RWPE2 (cell line): ENCODE results near the gene FOSL1.

Source experiments
- ATAC-seq: fragments of 200-7000 bp; cut with Tn5 transposase; 3 replicates; pipeline ENCODE4 v1.9.1; 2021; ENCODE audit warnings: low read depth
- DNase-seq: peaks from one replicate; pipeline ENCODE4 v3.0.0-alpha.2; 2020; ENCODE audit warnings: low spot score
- H3K27ac ChIP-seq: fragments of 450-650 bp; 2 replicates; pipeline ENCODE4 v1.5.1; 2017; ENCODE audit warnings: mild to moderate bottlenecking; ENCODE audit not compliant: poor library complexity, severe bottlenecking
- H3K27me3 ChIP-seq: fragments of 250-450 bp; sonication (Bioruptor Pico); 2 replicates; pipeline ENCODE4 v1.5.1; 2021; ENCODE audit warnings: mild to moderate bottlenecking, moderate library complexity; ENCODE audit not compliant: insufficient read depth, poor library complexity, severe bottlenecking
- H3K36me3 ChIP-seq: fragments of 250-450 bp; sonication (Bioruptor Pico); 2 replicates; pipeline ENCODE4 v1.5.1; 2020; ENCODE audit warnings: low read depth, mild to moderate bottlenecking, moderate library complexity
- H3K4me1 ChIP-seq: fragments of 250-450 bp; sonication (Bioruptor Pico); 2 replicates; pipeline ENCODE4 v1.5.1; 2021; ENCODE audit warnings: mild to moderate bottlenecking, moderate library complexity; ENCODE audit not compliant: insufficient read depth, poor library complexity, severe bottlenecking
- H3K4me3 ChIP-seq: fragments of 250-450 bp; sonication (Bioruptor Pico); 2 replicates; pipeline ENCODE4 v1.5.1; 2021; ENCODE audit warnings: mild to moderate bottlenecking, moderate library complexity; ENCODE audit not compliant: severe bottlenecking
- H3K9me3 ChIP-seq: fragments of 250-450 bp; sonication (Bioruptor Pico); 2 replicates; pipeline ENCODE4 v1.5.1; 2021; ENCODE audit warnings: mild to moderate bottlenecking, moderate library complexity; ENCODE audit not compliant: severe bottlenecking
- TF ChIP-seq, protein P1 (sequence below): fragments of 450-650 bp; IDR thresholded peaks from one replicate; pipeline ENCODE4 v1.5.1; 2017; ENCODE audit warnings: mild to moderate bottlenecking, moderate library complexity; ENCODE audit not compliant: poor library complexity, severe bottlenecking

Gene FOSL1

GRCh38 chr11:65864706-65865471, 35.3 kb downstream of the FOSL1 start:
- no peaks in the 10 kb centered on the region for H3K4me1 ChIP-seq
- no peak for DNase-seq
- ATAC-seq = no peak
- no peaks in the 10 kb centered on the region for H3K9me3 ChIP-seq
- TF ChIP-seq, protein P1, sequence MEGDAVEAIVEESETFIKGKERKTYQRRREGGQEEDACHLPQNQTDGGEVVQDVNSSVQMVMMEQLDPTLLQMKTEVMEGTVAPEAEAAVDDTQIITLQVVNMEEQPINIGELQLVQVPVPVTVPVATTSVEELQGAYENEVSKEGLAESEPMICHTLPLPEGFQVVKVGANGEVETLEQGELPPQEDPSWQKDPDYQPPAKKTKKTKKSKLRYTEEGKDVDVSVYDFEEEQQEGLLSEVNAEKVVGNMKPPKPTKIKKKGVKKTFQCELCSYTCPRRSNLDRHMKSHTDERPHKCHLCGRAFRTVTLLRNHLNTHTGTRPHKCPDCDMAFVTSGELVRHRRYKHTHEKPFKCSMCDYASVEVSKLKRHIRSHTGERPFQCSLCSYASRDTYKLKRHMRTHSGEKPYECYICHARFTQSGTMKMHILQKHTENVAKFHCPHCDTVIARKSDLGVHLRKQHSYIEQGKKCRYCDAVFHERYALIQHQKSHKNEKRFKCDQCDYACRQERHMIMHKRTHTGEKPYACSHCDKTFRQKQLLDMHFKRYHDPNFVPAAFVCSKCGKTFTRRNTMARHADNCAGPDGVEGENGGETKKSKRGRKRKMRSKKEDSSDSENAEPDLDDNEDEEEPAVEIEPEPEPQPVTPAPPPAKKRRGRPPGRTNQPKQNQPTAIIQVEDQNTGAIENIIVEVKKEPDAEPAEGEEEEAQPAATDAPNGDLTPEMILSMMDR = no peak
- no peak overlapping the region for H3K27ac ChIP-seq
- no peaks in the 10 kb centered on the region for H3K27me3 ChIP-seq
- H3K36me3 ChIP-seq = peaks cover 69% of the 10 kb centered on the region
- no peak overlapping the region for H3K4me3 ChIP-seq

GRCh38 chr11:65863889-65864705, 36.1 kb downstream of the FOSL1 start:
- TF ChIP-seq, protein P1 = no peak
- Histone ChIP-seq H3K4me3 (no peak overlapping the region), H3K36me3 (peaks cover 69% of the 10 kb centered on the region), H3K27ac (no peak overlapping the region), H3K4me1 (no peaks in the 10 kb centered on the region), H3K27me3 (no peaks in the 10 kb centered on the region), H3K9me3 (no peaks in the 10 kb centered on the region)
- DNase-seq (peak; percentile 47), ATAC-seq (no peak)

DNA sequence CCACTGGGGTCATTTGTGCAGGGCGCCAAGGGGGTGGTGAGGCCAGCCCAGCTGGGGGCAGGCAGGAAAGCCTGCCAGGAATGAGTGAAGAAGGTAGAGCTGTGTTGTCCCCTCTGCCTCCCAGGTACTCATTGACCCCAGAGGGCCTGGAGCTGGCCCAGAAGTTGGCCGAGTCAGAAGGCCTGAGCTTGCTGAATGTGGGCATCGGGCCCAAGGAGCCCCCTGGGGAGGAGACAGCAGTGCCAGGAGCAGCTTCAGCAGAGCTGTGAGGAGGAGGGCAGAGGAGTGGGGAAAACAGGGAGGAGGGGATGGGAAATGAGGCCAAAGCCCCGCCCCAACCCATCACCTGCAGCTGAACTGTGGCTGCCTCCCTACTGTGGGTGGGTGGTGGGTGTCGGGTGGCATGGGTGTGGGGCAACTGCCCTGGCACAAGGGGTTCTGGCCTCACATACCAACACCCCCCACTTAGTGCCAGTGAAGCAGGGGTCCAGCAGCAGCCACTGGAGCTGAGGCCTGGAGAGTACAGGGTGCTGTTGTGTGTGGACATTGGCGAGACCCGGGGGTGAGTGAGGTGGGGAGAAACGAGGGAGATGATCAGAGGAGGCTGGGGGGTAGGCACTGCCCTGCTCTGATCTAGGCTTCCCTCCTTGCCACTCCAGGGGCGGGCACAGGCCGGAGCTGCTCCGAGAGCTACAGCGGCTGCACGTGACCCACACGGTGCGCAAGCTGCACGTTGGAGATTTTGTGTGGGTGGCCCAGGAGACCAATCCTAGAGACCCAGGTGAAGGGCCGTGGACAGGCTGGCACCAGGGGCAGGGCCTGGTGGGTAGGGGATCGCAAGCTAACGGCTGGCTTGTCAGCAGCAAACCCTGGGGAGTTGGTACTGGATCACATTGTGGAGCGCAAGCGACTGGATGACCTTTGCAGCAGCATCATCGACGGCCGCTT, 37.0 kb downstream of the FOSL1 start:
- DNase-seq = peak; percentile 47
- Histone ChIP-seq H3K36me3 (peaks cover 69% of the 10 kb centered on the region), H3K27ac (no peak overlapping the region), H3K27me3 (no peaks in the 10 kb centered on the region), H3K4me1 (no peaks in the 10 kb centered on the region), H3K4me3 (no peak overlapping the region), H3K9me3 (no peaks in the 10 kb centered on the region)
- TF ChIP-seq, protein P1 = no peak
- ATAC-seq = no peak

- Histone ChIP-seq H3K9me3 (no peaks in the 10 kb centered on the region), H3K4me3 (no peak overlapping the region), H3K27ac (peak overlapping the region; percentile 91), H3K27me3 (no peaks in the 10 kb centered on the region), H3K36me3 (peaks cover 63% of the 10 kb centered on the region), H3K4me1 (no peaks in the 10 kb centered on the region)
- ATAC-seq = no peak
- TF ChIP-seq, protein P1 = no peak
- DNase-seq = peak; percentile 47
Observed at GRCh38 chr11:65862191-65862735, 37.9 kb downstream of the FOSL1 start.
